ENCODE data around the gene GIT1. TPM values are rescaled to one million over a fixed set of nuclear protein-coding genes. Genes with fewer than 3 reads are reported as not detected.

Gene GIT1
- polyA plus RNA-seq, 3 donors, result 36.4 to 42.2 (median 40.1) TPM

GRCh38 chr17:29546830-29547229 is 42.6 kb downstream of the GIT1 start:
- DNase-seq (ENCODE audit: low read depth in 3 of 3, low spot score in 2 of 3), result no peak

GRCh38 chr17:29546085-29546484 is 43.4 kb downstream of the GIT1 start:
- no peak for DNase-seq (ENCODE audit: low read depth in 3 of 3, low spot score in 2 of 3)

- DNase-seq (ENCODE audit: low read depth in 3 of 3, low spot score in 2 of 3), result no peak
Measured at GRCh38 chr17:29544066-29544465, 45.4 kb downstream of the GIT1 start.

- no peak for DNase-seq (ENCODE audit: low read depth in 3 of 3, low spot score in 2 of 3)
Measured at GRCh38 chr17:29533976-29534375, 55.5 kb downstream of the GIT1 start.

- no peak for DNase-seq (ENCODE audit: low read depth in 3 of 3, low spot score in 2 of 3)
Measured at GRCh38 chr17:29526322-29526721, 63.1 kb downstream of the GIT1 start.

GRCh38 chr17:29524692-29525091 is 64.8 kb downstream of the GIT1 start:
- DNase-seq (ENCODE audit: low read depth in 3 of 3, low spot score in 2 of 3), result no peak

Other genes starting within 250 kb of the GIT1 start
- gene TAOK1, start 199.3 kb downstream of the GIT1 start, polyA plus RNA-seq (ENCODE audit: insufficient read length in 3 of 3), result 10 to 100 TPM; 45.1 to 52.4 (median 49.1) TPM
- gene ABHD15, start 22.6 kb downstream of the GIT1 start, polyA plus RNA-seq (ENCODE audit: insufficient read length in 3 of 3), result 1 to 10 TPM; 6.8 to 7.6 (median 7.1) TPM
- gene TP53I13, start 20.9 kb downstream of the GIT1 start, polyA plus RNA-seq (ENCODE audit: insufficient read length in 3 of 3), result 10 to 100 TPM; 24.1 to 30.2 (median 24.5) TPM
- 1 to 10 TPM; 6.7 to 8.0 (median 7.0) TPM for gene ANKRD13B, start 3.5 kb upstream of the GIT1 start, polyA plus RNA-seq (ENCODE audit: insufficient read length in 3 of 3)
- gene CORO6, start 33.3 kb upstream of the GIT1 start, polyA plus RNA-seq (ENCODE audit: insufficient read length in 3 of 3), result 1 to 10 TPM; 1.7 to 3.2 (median 2.2) TPM